Hematopoietic multipotent progenitor cell treated with erythropoietin and hydrocortisone succinate and interleukin-3 and kit ligand, for 4 days (in vitro differentiated cells): ENCODE results near the gene MAP3K20.
"Not testable (repeated sequence)": the region's sequence is repeated elsewhere in the genome, so short reads cannot be mapped to it uniquely, and the experiment has no call there.

ENCODE experiments used
- DNase-seq: peaks from one replicate; pipeline ENCODE4 v3.0.0-alpha.2; 2015

Gene MAP3K20

DNA sequence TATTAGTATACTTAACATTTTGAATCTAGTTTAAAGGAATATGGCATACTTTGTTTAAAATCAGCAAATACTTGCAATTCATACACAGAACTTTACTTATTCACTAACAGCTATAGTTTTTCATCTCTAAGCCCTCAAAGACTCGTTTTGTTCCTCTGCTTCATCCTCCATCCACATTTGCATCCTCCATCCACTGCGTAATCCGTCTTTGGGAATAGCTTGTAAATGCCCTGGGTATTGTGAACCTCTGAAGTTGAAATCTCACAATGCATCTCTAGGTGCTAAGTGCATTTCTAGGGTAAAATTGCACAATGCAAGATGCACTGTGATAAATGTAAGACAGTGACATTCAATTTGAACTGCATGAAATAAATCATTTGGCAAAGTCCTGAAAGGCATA, 163.2 kb downstream of the MAP3K20 start:
- DNase-seq: no peak

DNA sequence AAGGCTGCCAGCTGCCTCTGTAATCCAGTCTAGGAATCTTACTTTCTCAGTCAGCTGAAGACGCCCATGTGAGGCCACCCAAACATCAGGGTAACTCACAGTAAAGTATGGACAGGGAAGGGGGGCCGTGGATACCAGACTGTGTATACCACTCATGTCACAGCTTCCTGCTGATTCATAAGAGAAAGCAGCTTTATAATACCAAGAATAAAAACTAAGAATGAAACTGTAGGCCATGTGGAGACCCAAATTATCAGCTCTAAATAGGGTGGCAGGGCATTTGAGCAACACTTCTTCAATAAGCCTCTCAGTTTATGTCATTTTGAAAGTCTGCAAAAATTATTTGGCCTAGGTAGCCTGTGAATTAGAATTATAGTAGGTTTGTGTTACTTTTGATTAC, 164.0 kb downstream of the MAP3K20 start:
- no peak for DNase-seq

DNA sequence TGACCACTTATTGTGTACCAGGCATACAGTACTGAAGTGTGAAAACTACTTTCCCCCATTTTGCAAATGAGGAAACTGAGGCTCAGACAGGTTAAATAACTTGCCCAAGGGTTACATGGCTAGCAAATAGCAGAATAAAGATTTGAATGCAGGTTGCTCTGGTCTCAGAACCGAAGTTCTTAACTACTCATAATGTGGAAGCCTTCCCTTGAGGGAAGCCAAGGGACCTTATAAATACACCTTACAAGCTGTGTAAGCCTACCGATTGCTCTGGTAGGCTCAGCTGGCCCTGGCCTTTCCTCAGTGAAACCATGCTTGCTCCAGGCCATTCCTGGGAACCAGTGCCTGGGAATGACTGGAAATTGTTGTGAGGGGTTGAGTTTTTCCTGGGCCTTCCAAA, 164.4 kb downstream of the MAP3K20 start:
- DNase-seq: no peak

DNA sequence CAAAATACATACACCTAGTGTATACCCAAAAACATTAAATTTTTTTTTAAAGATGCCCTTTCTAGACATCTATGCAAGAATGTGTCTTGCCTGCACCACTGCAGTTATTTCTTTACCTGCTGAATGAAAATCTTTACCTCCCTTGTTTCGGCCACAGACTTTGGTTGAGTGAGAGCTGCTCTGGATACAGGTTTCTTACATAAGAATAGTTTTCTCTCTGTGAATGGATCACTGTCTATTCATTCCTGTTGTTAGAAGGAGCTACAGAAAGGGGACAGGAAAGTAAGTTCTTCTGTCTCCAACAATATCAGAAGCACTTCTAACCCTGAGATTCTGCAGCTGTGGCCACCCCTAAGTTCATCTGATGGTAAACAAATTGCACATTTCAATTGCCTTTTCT, 166.0 kb downstream of the MAP3K20 start:
- no peak for DNase-seq

DNA sequence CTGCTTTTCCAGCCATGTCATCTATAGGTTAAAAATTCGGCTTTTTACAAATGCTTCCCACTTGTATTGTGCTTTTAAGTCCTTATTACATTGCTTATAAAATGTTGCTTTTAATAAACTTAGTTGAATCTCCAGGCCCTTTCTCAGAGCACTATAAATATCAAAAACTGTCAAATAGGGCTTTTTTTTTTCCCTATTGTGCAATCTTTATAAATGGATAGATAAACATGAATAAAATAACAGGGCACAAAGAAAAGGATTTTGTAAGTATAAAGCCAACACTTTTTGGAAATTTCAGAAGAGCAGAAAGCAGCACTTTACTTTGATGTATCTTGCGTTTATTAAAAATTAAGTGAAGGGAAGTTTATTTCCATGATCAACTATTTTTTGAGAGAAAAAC, 171.5 kb downstream of the MAP3K20 start:
- no peak for DNase-seq

DNA sequence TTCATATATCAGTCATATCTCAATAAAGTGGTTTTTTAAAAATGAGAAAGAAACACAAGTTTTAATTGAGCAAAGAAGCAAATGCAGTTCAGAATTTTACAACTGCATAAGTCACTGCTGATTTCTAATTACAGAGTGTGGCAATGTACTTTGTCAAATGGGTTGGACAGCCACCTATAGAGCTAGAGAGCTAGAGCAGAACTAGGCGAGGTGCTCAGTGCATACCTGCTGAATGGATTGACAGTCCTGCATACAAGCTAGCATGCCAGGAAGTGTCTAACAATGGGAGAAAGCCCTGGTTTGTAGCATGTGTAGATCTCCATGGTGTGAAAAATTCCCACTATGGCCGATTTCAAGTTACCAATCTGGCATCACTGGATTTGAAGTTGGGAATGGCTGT, 172.7 kb downstream of the MAP3K20 start:
- DNase-seq: no peak

DNA sequence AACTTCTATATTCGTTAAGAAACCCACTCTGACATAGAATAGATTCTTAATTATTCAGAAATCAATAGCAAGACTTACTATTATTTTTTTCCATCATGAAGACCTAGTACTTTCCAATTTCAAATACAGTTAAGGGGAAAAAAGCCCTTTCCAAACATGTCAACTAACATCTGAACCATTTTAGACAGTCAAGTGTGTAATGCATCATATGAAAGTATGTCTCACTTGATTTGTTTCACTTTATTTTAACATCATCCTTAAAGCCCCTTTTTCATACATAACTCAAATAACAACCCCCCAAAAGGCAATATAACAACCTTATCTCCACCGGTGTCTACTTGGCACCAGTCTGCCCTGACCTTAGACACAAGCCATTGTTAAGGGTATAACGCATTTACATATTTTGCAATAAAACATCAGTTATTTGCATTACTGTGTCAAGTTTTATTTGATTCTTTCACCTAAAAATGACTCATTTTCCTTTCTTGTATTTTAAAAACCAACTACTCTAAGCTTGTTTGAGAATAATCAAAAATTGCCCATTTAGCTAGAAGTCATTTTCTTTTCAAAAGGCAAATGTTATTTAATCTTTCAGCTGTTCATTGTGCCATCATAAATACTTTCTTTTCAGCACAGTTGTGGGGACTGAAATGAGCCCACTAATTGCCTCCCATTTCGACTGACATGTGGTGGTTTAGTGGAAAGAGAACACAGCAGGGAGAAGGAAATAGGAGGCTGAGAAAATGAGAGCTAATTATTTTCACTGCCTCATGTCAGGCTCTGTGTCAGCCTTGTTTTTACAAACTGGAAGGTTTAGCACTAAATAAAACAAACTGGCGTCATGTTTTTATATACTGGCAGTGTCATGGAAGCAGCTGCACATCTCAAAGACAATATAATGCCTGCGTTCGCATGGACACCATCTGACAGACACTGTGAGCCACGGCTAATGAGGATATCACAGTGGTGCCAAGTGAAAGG, 174.3 kb downstream of the MAP3K20 start:
- DNase-seq: no peak

DNA sequence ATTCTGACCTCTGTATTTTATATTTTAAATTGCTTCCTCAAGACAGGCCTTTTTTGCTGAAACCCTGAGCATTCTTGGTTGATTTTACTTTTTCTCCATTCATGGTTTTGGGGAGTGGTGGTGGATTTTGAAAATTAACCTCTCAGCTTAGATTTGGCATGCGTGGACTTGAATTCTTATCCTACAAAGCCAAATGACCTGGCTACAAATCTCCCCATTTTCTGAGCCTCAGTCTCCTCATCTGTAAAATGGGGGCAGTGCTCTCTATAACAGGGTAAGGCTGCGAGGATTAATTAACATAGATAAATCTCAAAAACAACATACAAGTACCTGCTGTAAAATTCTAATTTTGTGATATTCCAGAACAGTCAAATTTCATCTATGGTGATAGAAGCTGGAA, 175.6 kb downstream of the MAP3K20 start:
- no peak for DNase-seq

DNA sequence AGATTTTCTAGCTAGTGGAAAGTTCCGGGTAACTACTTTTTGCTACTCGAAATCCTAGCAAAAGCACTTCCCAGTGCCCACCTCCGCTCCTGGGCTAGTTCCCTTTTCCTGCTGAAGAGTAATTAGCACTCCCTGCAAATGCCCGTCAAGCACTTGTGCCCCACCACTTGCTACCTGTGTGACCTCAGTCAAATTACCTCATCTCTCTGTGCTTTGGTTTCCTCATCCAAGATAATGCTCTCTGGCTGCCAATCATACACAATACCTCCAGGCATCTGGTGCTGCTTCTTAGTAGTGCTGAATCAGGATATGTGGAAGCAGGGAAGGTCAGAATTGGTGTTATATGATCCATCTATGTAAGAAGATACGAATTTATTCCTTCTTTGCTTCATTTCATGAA, 176.9 kb downstream of the MAP3K20 start:
- no peak for DNase-seq

DNA sequence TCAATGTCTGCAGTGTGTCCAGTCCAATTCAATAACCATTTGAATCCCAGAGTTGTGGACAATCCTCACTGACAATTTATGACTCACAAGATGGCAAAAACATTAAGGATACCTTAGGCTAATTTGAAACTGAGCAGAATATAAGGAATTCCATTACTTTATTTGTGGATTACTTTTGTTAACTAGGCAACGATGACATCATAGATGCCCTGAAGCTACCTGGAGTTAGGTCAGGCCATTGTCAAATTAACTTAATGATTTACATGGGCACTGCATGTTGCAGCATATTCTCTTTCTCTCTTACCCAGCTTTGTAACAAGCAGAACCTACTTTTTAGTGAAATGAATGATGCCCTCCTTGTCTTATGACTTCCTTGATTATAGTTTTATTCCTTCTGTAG, 179.0 kb downstream of the MAP3K20 start:
- no peak for DNase-seq

DNA sequence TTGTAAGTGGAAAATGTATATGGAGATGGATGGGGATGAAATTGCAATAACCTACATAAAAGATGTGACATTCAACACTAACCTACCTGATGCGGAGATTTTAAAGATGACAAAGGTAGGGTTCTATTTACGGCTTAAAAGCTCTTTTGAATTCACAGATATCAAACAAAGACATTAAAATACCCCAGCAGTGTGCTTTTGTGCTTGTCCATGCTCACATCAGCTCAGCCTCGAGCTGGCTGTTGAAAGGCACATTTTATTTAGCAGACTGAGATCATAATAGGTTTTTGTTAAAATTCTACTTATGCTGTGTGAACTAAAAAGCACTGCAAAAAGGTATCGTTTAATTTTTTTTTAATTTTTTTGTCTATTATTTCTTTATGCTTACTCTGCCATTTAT, 183.1 kb downstream of the MAP3K20 start:
- no peak for DNase-seq

DNA sequence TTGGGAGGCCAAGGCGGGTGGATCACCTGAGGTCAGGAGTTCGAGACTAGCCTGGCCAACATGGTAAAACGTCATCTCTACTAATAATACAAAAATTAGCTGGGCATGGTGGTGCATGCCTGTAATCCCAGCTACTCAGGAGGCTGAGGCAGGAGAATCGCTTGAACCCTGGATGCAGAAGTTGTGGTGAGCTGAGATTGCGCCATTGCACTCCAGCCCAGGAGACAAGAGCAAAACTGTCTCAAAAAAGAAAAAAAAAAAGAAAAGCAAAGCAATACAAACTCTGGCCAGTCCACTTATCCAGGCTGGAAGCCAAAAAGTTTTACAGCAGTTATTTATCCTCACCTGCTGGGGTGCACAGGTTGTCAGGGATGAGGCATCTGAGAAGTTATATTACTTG, 186.7 kb downstream of the MAP3K20 start:
- DNase-seq: peak; percentile 18

DNA sequence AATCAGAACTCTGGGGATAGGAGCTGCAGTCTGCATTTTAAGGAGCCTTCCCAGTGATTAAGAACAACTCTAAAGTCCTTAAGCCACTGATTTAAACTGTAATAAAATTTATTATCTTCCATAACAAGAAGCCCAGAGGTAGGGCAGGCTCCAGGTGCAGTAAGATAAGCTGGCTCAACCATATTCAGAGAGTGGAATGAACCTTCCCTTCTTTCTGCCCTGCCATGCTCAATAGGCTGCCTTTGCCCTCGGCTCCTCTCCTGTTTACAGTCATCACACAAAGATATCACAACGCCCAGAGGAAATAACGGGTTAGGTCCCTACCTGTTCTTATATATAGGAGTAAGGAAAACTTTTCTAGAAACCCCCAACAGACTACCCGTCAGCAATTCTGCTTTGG, 188.5 kb downstream of the MAP3K20 start:
- peak; percentile 23 for DNase-seq

DNA sequence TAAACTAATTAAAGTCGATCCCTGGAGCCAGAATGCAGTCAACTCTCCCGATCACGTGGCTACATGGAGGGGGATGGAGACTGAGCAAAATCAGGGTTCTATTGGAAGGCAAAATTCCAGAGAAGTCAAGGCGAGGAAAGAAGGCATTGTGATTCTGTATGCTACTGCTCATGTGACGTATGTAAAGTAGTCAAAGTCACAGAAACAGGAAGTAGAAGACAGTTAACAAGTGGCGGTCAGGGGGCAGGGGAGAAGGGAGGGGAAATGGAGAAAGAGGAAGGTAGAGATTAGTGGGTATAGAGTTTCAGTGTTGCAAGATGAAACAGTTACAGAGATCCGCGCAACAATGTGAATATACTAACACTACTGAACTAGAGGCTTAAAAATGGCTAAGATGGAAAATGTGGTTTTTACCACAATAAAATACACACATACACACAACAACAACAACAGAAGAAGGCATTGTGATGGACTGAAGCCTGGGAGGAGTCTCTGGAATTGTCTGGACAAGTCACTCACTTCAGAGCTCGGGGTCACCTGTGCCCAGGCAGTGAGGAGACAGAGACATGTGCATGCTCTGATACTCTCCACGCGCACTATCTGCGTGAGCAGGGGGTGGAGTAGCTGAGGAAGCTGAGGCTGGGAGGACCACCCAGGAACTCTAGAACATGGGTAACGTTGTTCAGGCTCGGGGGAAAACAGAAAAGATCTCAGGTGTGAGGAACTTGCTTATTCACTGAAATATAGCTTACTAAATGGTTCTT, 189.1 kb downstream of the MAP3K20 start:
- peak; percentile 89 for DNase-seq

DNA sequence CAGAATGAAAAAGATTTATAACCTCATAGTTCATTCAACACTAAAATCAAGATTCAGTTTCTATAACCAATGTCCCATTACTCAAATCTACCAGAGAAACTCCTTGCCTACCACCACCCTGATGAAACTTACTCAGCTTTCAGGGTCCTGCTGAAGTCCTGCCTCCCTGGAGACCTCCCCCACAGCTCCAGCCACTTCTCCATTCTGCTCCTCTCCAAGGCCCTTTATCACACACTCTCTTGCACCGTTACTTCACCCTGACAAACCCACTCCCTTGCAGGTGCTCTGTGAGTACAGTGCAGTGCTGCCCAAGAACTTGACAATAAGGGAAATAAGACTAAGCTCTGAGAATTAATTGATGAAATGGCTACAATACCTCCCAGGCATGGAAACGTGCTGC, 195.5 kb downstream of the MAP3K20 start:
- no peak for DNase-seq

DNA sequence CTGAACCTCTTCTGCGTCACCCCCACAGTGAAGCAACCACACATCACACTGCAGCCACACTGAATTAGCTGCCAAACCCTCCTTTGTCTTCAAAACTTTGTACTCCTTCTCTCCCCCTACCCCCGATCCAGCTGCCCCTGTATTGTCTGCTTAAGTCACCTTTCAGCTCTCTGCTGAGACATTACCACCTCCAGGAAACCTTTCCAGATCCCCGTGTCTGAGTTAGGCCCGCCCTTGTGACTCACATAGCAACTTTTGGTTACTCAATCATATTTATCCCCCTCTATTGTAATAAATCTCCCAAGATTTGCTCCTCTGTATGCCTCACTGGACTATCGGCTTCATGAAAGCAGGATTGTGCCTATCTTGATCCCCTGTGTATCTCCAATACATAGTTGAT, 196.2 kb downstream of the MAP3K20 start:
- no peak for DNase-seq

DNA sequence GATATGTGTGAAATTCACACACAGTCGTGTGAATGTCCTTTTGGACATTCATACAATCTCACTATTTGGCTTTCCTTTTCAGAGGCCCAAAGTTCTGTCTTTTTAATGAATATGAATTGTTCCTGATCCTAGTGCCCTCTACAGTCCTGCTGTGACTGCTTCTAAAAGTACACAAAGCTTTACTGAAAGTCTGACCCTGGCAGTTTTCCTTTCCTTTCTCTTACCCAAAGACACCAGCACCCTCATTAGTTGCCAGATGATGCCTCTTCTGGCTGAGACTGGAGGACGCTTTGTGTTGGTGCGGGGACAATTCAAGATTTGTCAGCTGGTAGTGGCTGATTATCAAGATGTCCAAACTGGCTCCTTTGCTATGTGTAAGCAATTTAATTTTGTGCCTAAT, 197.2 kb downstream of the MAP3K20 start:
- DNase-seq: no peak

DNA sequence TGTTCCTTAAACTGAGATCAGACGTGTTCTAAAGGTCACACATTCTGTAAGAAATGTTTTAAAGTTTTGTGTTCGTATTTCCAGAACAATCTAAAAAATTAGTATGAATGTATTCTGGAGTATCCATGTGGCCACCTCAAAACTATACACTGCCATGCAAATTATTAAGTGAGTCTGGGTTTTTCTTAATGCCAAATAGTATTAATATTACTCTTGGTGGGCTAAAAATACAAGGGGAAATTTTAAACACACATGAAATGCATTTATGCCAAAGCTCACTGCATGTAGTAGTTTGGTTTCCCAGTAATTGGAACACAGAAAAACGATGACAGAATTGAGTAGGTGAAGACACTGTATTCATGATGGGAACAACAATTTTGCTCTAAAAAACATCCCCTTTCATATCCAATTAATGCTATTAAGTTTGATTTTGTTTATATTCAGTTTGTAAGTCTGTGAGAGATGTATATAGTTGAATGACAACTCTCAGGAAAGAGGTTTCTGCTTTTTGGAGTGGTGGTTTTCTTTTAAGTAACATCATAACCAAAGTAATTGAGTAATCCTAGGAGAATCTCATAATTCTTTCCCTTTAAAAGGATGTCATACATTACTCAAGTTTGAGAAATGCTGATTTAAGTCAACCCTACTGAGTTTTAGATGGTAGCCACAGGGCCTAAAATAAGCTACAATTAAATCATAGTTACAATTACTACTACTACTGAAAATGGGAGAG, 203.3 kb downstream of the MAP3K20 start:
- peak; percentile 21 for DNase-seq

DNA sequence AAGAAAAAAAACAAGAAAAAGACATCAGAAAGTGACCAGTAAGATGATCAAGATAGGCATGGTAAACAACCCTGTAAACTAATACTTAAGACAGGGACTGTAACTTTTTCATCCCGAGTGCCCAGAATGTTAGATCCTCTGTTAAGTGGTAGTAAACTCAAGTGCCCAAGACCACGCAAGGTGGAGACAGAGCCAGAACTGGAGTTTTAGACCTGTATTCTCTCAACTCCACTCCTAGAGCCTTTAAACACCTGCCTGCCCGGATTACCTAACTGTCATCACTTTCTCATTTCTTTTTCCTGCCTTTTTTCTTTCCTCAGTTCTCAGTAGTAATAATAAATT, 203.9 kb downstream of the MAP3K20 start:
- DNase-seq: no peak

DNA sequence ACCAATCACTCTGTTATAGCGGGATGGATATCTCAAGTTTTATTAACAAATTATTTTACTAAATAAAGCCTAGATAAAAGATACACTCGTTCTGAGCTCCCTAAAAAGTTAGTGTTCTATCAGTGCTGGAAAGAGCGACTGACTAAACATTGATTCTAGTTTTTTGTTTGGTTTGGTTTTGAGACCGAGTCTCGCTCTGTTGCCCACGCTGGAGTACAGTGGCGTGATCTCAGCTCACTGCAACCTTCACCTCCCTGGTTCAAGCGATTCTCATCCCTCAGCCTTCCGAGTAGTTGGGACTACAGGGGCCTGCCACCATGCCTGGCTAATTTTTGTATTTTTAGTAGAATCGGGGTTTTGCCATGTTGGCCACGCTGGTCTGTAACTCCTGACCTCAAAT, 205.2 kb downstream of the MAP3K20 start:
- DNase-seq: no peak

DNA sequence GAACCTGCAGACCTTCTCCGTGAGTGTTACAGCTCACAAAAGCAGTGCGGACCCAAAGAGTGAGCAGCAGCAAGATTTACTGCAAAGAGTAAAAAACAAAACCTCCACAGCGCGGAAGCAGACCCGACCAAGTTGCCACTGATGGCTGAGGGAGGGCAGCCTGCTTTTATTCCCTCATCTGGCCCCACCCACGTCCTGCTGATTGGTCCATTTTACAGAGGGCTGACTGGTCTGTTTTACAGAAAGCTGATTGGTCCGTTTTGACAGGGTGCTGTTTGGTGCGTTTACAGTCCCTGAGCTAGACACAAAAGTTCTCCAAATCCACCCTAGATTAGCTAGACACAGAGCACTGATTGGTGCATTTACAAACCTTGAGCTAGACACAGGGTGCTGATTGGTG, 206.3 kb downstream of the MAP3K20 start:
- not testable (repeated sequence) for DNase-seq

DNA sequence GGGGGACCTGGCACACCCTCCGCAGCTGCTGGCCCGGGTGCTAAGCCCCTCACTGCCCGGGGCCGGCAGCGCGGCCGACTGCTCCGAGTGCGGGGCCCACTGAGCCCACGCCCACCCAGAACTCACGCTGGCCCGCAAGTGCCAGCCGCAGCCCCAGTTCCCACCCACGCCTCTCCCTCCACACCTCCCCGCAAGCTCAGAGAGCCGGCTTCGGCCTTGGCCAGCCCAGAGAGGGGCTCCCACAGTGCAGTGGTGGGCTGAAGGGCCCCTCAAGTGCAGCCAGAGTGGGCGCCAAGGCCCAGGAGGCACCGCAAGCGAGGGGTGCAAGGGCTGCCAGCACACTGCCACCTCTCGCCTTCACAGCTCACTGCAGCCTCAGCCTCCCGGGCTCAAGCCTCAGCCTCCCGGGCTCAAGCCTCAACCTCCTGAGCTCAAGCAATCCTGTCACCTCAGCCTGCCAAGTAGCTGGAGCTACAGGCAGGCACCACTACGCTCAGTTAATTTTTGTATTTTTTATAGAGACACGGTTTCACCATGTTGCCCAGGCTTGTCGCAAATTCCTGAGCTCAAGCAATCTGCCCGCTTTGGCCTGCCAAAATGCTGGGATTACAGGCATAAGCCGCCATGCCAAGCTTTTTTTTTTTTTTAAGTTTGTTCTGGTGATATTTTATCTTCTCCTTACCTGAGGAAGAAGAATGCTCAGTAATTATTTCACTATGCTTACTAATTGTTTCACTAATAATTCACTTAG, 207.3 kb downstream of the MAP3K20 start:
- no peak for DNase-seq
